Globus pallidus (tissue), 1 donor: Measurements from ENCODE around the gene DACT2.
"Not testable (repeated sequence)": the region's sequence is repeated elsewhere in the genome, so short reads cannot be mapped to it uniquely, and the experiment has no call there.

Experiments used
- DNase-seq: peaks from one replicate; pipeline ENCODE4 v3.0.0-alpha.2; 2015; ENCODE audit warnings: low spot score

The DACT2 gene

DNA sequence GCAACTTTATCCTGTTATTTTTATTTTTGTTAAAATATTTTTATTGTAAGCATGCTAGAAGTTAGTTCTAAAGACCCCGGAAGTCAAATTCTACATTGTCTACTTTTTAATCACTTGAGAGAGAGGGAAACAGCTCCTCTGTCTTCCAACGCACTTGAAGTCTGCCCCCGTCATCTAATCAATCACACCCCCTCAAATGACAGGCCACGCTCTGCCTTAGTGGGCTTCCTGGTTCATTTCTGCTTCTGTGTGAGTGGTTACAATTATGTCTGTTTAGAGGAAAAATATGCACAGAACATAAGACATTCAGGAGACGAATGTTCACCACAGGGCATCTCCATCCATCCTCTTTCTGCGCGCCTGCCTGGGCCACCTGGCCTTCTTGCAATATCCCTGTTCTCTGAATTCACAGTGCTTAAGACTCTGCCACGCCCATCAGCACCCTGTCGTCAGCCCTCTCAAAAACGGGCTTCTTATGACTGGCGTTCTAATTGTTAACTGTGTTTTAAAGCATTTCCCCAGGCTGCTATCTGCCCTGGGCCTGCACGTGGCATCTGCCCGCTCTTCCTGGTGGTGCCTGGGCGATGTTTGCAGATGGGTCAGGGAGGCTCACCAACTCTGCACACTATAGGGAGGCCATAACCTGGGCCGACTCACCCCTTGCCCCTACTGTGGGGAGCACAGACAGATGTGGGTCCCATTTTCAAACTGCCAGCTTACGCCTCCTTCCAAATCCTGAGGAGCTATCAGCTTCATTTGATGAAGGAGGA is 15.4 kb downstream of the DACT2 start:
- DNase-seq: no peak

DNA sequence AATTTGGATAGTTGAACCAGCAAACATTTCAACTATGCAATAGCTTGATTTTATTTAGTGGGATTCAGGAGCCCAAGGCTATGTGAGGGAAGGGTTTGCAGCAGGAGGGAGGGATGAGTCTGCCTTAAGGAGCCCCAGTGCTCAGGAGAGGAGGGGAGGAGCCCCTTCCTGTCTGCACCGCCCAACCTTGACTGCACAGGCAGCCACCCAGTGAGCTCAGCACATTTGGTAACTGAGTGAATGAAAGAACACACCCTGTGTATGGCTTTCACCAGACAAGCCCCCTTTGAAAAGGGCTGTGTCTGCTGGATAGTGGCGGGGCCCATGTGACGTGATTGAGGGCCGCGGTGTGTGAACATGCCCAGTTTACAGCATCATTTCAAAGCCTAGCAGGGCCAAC is 17.0 kb downstream of the DACT2 start:
- DNase-seq: no peak

DNA sequence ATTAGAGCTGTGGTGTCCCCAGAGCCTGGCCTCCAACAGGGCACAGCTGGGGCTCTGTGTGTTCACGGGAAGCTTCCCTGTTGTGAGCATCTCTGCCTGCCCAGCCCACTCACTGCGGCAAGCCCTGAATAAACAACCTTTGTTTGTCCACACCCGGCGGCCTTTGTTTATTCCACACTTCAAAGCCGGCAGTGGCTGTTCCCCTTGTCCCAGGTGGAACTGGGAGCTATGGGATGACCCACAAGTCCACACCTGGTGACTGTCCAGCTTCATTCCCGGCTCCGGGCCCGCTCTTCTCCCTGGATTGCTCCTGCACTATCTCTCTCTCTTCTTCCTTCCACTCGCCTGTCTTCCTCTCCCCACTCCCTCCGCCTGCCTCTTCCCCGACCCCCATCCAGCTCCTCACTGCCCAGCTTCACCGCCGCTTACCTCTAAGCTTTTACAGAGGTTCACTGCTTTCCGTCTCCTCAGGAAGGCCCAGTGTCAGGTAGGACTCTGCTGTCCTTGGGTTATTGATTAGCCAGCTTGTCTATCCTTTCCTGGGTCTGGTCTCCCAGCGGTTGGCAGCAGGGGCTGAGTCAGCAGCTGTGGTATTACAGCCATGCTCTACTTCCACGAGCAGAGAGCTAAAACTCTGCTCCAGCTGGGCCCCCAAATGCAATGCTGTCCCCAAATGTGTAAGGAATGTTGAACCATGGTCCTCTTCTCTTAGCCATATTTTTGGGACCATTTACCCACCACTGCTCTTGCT is 17.8 kb downstream of the DACT2 start:
- no peak for DNase-seq

DNA sequence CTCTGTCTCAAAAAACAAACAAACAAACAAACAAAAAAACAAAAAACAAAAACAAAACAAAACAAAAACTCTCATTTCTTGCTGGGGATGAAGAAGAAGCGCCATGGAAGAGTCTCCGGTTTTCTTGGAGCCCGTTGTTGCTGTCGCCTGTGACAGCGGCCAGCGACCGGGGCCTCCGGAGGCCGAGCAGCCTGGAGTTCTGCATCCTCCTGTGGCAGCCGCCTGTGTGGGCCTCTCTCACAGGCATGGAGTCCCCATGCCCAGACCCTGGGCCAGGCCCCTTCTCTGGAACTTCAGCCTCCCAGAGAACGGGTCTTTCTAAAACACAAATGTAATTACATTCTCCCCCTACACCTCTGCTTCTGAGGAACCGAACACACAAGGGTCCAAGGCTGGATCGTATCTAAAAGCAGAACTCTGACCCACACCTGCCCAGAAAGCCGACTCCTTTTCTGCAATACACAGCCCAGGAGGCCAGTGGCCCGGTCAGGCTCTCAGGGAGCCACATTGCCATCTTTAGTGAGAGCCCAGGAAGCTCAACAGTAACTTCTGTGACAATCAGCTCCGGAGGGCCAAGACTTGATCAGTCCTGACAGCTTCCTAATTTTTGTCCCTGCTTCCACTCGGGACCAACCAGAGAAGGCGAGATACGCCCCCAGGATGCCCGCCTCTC is 18.5 kb downstream of the DACT2 start:
- no peak for DNase-seq

DNA sequence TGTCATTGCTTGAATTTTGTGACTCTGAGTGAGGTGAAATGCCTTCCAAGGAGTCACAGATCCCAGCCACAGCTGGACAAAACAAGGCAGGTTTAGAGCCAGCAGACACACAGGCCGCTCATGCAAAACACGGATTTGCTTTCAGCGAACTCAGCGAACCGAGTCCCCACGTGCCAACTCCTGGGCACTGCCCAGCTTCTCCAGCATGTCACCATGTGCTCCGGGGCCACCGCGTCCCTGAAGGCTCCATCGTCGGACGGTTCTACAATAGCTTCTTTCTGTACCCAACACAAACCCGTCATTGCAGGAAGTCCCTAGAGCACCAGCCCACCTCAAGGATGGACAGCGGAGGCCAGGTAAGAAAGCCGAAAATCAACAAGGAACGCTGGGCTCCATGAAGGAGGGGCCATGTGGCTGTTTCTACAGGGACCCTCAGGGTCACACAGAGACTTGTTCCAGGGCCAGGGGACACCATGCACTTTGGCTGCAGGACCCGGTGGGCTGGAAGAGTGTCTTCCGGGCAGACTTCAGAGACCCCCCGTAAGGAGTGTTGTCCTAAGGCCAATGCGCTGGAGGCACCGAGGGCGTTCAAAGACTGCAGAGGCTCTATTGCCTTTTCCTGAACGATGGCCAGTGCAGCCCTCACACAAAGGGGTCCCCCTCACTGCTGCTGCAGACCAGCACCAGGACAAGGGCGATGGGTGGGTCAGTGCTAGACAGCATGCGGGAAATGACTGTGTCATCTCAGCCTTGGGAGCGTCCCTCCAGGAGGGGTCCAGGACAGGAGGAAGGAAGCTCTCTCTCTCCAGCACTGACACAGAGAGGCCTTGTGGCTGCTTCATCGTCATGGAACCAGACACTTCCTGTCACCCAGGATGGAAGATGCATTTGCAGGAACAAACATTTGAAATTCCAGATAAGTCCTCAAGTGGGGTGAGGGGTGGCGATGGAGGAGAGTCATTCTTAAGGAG is 19.8 kb downstream of the DACT2 start:
- DNase-seq: peak; percentile 37

DNA sequence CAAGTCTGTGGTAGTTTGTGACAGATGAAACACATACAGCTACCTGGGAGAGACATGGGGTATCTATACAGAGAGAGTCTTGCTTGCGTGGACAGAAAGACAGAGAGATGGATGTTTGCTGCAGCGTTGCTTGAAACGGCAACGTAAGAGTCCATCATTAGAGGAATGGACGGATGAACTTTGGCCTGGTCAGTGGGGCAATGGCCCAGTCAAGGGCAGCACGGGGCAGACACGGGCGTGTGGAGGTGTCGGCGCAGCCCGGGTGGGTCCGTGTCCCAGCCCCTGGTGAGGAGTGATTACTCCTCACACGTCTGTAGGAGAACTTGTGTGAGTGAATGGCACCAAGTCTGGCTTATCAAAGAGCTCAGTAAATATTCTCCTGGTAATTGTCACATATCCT is 21.9 kb downstream of the DACT2 start:
- no peak for DNase-seq

DNA sequence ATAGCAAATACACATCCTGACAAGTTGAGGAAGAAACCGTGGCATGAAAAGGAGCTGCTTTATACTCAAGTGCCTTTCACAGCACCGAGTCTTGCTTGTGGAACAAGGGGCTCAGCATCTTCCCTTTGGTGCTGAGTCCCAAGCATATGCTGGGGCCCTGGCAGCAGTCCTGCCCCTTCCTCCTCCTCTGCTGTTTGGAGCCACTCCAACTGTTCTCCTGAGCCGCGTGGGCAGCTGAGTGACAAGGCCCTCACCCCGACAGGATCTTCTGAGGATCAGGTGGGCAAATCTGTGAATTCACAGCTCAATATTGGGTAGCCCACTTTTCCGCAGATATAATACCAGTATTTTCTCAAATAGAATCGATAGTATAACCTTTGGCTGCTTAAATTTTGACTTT is 24.7 kb downstream of the DACT2 start:
- no peak for DNase-seq

DNA sequence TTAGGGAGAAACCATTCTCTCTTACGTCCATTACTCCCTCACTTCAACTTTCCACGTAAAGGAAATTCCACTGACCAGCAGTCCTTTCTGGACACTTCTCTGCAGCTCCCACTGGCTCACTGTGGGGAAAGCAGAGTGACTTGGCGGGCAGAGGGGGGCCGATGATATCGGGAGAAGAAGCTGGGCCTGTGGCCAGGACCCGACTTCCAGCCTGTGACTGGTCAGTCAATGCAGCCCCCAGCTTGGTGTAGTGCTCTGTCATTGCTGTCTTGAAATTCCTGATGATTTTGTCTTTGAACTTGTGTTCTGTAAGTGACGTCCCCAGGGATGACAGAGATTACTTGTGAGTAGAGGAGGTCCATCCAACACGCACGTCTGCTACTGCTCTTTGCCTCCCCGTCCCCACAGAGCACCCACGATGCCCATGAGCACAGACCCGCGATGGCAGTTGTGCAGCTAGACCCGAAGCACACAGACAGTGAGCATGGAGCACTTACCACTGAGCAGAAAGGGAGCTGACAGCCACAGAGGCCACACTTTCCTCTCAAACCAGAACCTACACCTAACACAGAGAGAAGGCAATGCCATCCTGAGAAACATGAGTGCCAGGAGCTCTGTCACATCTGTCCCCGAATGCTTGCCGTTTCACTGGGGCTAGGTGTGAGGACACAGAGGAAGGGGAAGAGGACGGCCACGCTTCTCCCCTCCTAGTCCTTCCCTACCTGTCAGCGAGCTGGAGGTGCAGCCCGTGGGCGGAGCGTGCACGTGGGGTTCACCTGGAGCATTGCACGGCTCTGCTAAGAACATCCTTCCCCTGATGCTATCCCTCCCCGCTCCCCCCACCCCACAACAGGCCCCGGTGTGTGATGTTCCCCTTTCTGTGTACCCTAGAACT is 25.7 kb downstream of the DACT2 start:
- DNase-seq: no peak

DNA sequence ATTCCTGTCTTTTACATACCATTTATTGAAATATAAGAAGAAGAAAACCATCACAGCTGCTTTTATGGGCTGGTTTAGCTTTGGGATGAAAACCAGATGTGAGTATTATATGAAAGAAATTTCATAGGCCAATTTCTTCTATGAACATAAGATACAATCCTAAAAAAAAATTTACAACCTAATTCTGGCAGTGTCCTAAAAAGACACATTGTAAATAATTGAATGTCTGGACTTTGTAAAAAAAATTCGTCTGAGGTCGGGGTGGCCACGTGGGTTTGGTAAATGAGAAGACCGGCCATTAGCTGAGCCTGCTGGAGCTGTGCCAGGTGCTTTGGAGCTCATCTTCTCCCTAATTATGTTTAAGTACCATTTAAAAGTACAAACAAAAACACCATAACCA is 26.8 kb downstream of the DACT2 start:
- DNase-seq: no peak

DNA sequence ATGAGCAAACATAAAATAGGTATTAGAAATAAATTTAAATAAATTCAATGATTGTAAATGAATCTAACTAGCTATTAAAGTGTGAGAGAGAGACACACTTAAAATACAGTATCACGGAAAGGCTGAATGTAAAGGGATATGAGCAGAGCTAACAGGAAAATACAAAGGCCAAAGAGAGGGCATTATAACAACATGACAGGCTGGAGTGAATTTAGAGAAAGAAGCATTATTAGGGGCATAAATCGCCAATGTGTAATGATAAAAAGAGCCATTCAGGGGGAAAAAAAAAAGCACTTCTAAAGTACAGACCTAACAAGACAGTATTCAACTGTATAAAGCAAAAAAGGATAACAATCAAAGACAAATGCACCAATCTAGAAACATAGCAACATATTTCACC is 28.1 kb downstream of the DACT2 start:
- DNase-seq: peak; percentile 84

DNA sequence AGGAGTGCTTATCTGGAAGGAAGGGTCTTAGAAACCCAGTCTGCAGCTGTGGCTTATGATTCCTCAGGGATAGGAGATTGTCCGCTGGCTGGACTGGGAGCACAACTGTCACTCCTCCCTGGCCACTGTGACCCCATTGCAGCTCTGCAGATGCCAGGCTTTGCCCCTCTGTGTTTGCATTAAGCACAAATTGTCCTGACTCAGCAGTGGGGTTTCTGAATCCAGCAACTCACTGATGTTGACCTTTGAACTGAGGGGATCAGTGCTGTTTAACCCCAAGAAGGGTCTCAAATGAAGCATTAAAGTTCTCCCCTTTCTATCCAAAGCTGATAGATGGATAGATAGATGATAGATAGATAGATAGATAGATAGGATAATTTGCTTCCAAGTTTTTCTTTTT is 29.5 kb downstream of the DACT2 start:
- no peak for DNase-seq

DNA sequence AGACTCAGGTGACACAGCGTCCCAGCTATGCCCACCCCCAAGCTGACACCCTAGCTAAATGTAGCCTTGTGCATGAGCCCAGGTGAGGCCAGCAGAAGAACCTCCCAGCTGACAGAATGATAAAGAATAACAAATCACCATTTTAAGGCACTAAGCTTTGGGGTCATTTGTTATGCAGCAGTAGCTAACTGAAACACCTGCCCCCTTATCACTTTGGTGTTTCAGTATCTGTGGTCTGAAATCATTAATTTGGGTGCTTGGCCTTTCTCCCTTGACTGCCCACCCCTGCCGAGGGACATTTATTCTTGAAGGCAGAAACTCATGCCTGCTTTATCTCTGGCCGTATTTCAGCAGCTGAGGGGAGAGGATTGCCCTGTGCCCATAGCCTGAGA is 30.0 kb downstream of the DACT2 start:
- DNase-seq: no peak

DNA sequence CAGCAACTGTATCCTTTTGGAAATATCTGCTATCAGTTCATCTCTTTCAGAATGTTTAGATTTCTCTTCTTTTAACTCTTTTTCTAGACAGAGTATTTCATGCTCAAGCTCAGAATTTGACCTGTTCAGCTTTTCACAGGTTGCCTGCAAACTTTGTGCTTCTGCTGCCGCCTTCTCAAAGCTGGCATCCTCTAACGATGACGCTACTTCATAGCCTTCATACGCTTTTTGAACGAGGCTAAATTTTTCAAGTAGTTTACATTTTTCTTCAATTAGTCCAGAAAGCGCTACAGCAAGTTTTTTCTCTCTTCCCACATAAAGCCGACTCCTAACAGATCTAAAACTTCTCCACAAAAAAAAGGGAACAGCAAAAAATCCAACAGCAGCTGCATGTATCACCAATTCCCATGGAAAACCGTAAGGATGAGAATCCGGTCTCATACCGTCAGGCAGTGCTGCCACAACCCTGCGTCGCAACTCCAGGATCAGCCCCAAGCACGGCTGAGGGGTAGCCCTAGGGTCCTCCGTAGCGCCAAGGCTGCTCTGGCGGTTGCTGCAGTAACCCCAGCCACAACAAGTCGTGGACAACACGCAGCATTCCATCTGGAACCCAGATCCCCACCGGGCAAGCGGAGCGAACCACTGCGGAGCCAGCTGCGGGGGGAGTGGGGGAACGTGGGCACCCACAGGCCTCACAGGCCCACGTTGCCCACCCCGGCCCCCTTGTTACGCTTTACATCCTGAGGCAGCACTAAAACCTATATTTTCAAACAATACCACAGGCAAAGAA is 30.6 kb downstream of the DACT2 start:
- DNase-seq: no peak

DNA sequence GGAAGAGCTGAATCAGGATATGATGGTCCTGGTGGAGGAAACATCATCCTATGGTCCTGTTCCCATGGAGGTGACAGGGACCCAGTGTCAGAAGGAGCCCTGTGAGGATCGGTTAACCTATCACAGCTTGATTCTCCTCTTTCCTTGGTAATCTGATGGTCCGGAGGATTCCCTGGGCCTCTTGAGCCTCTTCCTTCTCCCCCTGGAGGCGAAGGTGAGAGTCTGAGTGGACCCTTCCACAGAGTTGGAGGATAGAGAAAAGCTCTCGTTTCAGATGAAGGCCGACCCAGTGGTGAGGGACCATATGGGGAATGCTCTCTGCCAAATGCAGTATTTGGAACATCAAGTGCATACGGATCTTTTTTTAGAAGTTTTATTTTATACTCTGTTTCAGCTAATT is 32.1 kb downstream of the DACT2 start:
- not testable (repeated sequence) for DNase-seq

DNA sequence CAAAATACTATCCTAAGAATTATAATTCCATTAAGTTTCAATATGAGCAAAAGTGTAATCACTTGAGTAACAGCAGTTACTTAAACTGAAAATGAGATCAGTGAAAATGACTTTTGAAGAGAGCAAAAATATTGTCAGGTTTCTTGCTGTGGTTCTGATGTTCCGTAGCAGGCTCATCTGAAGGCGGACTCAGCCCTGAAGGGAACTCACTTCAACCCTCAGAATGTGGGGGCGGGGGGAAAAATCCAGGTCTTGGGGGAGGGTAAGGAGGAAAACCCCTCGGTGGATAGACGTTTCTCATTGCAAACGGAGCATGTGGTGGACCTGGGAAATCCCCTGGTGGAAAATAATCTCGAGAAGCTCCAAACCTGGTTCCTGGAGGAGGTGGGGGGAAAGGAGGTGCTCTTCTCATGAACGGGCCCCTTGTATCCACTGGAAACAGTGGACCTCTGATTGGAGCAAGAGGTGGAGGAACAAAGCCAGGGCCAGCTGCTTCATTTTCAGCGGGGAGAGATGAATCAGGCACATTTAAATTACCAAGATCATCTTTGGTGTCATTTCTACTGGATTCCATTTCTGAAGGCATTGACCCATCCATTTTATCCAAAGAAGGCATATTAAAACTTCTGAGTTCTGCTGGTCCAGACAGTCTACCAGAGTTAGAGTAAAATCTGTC is 32.7 kb downstream of the DACT2 start:
- not testable (repeated sequence) for DNase-seq

DNA sequence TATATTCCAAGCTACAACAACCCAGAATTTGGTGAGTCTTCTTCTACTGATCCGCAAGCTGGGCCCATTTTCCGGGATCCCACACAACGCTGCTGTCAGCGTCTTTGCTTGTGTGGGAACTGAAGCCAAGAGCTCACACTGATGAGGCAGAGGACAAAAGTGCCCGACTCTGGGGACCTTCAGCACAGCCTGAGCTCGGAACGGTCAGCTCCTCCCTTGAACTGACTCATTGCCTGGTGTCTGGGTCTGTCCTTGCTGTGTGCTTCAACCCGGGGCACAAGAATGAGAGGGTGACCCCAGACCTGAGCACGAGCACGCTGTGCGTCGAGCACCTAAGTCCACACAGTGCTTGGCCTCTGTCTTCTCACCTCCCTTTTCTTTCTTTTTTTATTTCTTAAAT is 33.5 kb downstream of the DACT2 start:
- no peak for DNase-seq

DNA sequence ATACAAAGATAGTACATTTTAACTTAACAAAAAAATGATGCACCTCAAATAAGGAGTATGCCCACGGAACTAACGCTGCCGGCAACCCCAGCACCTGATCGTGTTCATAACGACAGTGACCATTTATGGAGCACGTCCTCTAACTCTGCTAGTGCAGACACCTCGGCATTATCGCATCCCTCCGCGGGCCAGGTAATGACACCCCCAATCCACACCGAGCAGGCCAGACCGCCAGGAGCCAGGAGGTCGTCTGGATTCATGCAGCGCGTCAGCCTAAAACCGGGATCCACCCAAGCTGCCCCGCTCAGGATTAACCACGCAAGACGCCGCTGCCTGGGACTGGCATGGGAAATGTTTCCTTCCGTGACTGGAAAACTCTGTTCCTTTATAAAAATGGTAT is 34.1 kb downstream of the DACT2 start:
- no peak for DNase-seq

DNA sequence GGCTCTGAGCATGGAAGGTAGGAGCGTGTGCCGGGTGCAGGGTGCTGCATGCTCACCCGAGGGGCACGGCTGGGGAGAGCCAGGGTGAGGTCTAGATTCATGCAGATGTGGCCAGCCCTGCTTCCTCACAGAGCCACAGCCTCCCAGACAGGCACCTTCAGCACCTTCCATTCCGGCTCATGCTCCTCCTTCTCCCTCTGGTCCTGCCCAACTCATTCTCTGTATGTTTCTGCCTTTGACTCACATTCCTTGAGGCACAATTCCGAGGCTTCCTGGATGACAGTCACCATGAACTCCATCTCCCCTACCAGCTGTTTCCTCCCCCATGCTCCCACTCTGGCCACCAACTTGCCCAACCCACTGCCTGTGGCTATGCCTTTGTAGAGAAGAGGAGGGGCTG is 35.4 kb downstream of the DACT2 start:
- DNase-seq: no peak

DNA sequence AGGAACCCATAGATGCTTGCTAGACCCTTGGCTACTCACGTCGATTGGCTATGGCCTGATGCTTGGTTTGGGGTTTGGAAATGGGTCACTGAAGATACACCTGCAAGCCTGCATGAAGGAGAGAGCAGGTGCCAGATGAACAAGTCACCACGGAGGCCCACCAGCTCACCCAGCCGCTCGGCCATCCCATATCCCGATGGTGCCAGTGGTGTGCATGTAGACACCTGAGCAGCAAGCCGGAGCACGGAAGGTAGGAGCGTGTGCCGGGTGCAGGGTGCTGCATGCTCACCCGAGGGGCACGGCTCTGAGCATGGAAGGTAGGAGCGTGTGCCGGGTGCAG is 35.9 kb downstream of the DACT2 start:
- DNase-seq: no peak
